OCI-LY3 (cell line): ENCODE results near the gene MOGAT2.

ENCODE experiments used
- H2AFZ ChIP-seq: fragments of 200-600, 300-600 bp; shearing (Covaris generic); 2 replicates; pipeline ENCODE4 v1.6.0; 2014; ENCODE audit warnings: antibody characterized with exemption, low read depth, low read length
- H3K27ac ChIP-seq: fragments of 200-600, 300-600 bp; sonication (generic); 2 replicates; pipeline ENCODE4 v1.5.1; 2014; ENCODE audit warnings: mild to moderate bottlenecking, low read length, moderate library complexity, mixed read lengths
- H3K27me3 ChIP-seq: fragments of 200-600, 300-600 bp; sonication (generic); 2 replicates; pipeline ENCODE4 v1.6.1; 2014; ENCODE audit warnings: low read depth, low read length, mixed read lengths
- H3K36me3 ChIP-seq: fragments of 200-600, 300-600 bp; sonication (generic); replicated peaks from 2 replicates; pipeline ENCODE3; 2014; ENCODE audit warnings: low read depth, low read length, mixed read lengths
- H3K4me1 ChIP-seq: fragments of 300-600, 200-600 bp; sonication (generic); 2 replicates; pipeline ENCODE4 v1.6.1; 2014; ENCODE audit warnings: low read length, mixed read lengths
- H3K4me2 ChIP-seq: fragments of 200-600, 300-600 bp; sonication (generic); 2 replicates; pipeline ENCODE4 v1.6.1; 2014; ENCODE audit warnings: low read length, mixed read lengths
- H3K4me3 ChIP-seq: fragments of 300-600, 200-600 bp; sonication (generic); 2 replicates; pipeline ENCODE4 v1.5.1; 2014; ENCODE audit warnings: antibody characterized with exemption, mild to moderate bottlenecking, low read length, moderate library complexity
- H3K79me2 ChIP-seq: fragments of 300-600, 200-600 bp; shearing (Covaris generic); 2 replicates; pipeline ENCODE4 v1.6.1; 2014; ENCODE audit warnings: mild to moderate bottlenecking, low read length, mixed read lengths
- H3K9ac ChIP-seq: fragments of 300-600, 200-600 bp; shearing (Covaris generic); 2 replicates; pipeline ENCODE4 v1.6.0; 2014; ENCODE audit warnings: mild to moderate bottlenecking, low read length, moderate library complexity
- H3K9me3 ChIP-seq: fragments of 200-600, 300-600 bp; shearing (Covaris generic); 2 replicates; pipeline ENCODE4 v1.6.1; 2014; ENCODE audit warnings: low read length, mixed read lengths; ENCODE audit not compliant: insufficient read depth
- H4K20me1 ChIP-seq: fragments of 200-600, 300-600 bp; sonication (generic); 2 replicates; pipeline ENCODE4 v1.6.1; 2016; ENCODE audit warnings: low read length, mixed read lengths; ENCODE audit not compliant: insufficient read depth
- EZH2phosphoT487 ChIP-seq: fragments of 200-600 bp; shearing (Covaris generic); IDR thresholded peaks from 2 replicates; pipeline ENCODE4 v1.6.1; 2018; ENCODE audit warnings: antibody characterized with exemption, mixed run types, low read depth
- TF ChIP-seq, protein P1 (sequence below): fragments of 200-600, 300-600 bp; sonication (generic); IDR thresholded peaks from 2 replicates; pipeline ENCODE4 v1.5.1; 2014; ENCODE audit warnings: antibody characterized with exemption, low read length, low read depth

Gene MOGAT2

GRCh38 chr11:75717608-75718418 is at the start of gene MOGAT2:
TSS of gene MOGAT2 (plus strand) at chr11:75717838. CDS start at chr11:75717889, 51 bp downstream.
- H2AFZ ChIP-seq = peak within 1 kb of the TSS; percentile 100
- H3K27ac ChIP-seq = no peak within 1 kb of the TSS
- TF ChIP-seq, protein P1, sequence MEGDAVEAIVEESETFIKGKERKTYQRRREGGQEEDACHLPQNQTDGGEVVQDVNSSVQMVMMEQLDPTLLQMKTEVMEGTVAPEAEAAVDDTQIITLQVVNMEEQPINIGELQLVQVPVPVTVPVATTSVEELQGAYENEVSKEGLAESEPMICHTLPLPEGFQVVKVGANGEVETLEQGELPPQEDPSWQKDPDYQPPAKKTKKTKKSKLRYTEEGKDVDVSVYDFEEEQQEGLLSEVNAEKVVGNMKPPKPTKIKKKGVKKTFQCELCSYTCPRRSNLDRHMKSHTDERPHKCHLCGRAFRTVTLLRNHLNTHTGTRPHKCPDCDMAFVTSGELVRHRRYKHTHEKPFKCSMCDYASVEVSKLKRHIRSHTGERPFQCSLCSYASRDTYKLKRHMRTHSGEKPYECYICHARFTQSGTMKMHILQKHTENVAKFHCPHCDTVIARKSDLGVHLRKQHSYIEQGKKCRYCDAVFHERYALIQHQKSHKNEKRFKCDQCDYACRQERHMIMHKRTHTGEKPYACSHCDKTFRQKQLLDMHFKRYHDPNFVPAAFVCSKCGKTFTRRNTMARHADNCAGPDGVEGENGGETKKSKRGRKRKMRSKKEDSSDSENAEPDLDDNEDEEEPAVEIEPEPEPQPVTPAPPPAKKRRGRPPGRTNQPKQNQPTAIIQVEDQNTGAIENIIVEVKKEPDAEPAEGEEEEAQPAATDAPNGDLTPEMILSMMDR = no peak
- no peak for TF ChIP-seq EZH2phosphoT487
- H3K4me2 ChIP-seq = peak within 1 kb of the TSS; percentile 58
- H3K9me3 ChIP-seq = no peaks in the 10 kb centered on the region
- no peaks in the 10 kb centered on the region for H3K27me3 ChIP-seq
- no peaks in the 10 kb centered on the region for H4K20me1 ChIP-seq
- peaks cover 14% of the 10 kb centered on the region for H3K4me1 ChIP-seq
- no peak within 1 kb of the TSS for H3K4me3 ChIP-seq
- H3K79me2 ChIP-seq = no peaks in the 10 kb centered on the region
- H3K9ac ChIP-seq = peak within 1 kb of the TSS; percentile 45; the same call in 1 of the 2 replicates
- H3K36me3 ChIP-seq = no peaks in the 10 kb centered on the region

DNA sequence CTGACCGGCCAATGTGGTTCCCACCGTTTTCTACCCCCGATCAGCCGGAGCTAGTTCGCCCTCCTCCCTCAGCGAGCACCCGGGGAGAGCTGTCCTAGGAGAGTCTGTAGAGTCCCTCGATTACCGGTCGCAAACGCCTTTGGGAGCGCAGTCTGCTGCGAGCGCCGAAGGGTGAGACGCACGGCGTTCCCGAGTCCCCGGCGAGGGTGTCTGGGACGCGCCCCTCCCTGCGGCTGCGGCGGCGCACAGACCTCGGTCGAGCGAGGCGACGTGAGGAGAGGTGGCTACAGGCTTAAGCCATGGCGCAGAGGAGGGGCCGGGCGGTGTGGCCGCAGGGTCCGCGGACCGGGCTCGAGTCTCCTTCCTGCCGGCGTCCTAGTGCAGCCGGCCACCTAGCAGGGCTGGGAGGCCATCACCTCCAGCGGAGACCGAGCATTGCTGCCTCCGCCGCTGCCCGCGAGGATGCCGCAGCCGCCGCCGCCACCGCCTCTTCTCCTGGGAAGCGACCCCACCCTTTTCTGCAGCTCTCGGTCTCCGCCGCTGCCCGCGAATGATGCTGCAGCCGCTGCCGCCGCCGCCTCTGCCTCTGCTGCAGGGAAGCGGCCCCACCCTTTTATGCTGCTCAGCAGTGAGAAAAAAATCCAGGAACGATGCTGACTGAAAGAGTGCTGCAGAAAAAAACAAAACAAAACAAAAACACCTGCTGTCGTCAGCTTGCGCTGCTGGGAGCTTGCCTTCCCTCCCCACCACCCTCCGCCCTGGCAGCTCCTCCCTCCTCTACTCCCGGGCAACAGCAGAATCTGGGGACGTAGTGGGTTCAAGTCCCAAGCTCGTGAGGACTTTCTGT is 49.0 kb upstream of the MOGAT2 start, which contains the start of gene MAP6:
Gene MAP6, minus strand, starts transcription at position 588 of the 847 bp plus-strand sequence. CDS start 669 bp downstream, outside the sequence.
- Histone ChIP-seq H3K9ac (no peak within 1 kb of the TSS), H3K4me3 (no peak within 1 kb of the TSS), H3K4me1 (peaks cover 2% of the 10 kb centered on the region)

DNA sequence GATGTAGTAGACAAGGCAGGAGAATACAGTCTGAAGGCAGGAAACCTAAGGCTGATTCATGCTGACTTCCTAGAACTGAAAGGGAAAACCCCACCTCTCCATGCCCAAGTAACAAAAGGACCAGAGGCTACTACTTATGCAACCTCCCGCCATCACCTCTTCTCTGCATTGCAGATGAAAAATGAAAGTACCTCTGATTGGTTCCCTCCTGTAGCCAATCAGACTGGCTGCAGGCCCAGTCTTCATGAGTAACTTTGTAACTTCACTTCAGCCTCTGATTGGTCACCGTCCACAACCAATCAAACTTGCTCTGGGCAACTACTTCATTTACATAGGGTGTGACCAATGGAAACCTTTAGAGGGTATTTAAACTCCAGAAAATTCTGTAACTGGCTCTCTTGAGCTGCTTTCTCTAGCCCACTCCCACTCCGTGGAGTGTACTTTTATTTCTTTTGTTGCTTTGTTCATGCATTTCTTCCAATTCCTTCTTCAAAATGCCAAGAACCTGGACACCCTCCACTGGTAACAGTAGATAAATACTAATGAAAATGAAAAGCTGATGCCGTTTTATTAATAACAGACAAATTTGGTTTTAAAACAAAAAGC is 43.6 kb upstream of the MOGAT2 start:
- no peak overlapping the region for H3K27ac ChIP-seq
- H3K9me3 ChIP-seq = no peaks in the 10 kb centered on the region
- H3K4me1 ChIP-seq = peaks cover 20% of the 10 kb centered on the region
- H3K4me3 ChIP-seq = no peak overlapping the region
- no peaks in the 10 kb centered on the region for H3K36me3 ChIP-seq
- no peak overlapping the region for H3K4me2 ChIP-seq
- TF ChIP-seq EZH2phosphoT487 = no peak
- TF ChIP-seq, protein P1 = no peak
- no peaks in the 10 kb centered on the region for H4K20me1 ChIP-seq
- H3K79me2 ChIP-seq = no peaks in the 10 kb centered on the region
- no peak overlapping the region for H2AFZ ChIP-seq
- no peaks in the 10 kb centered on the region for H3K27me3 ChIP-seq
- no peak overlapping the region for H3K9ac ChIP-seq

More for the DNA sequence above, 49.0 kb upstream of the MOGAT2 start, which contains the start of gene MAP6:
- Histone ChIP-seq H3K4me2 (no peak within 1 kb of the TSS), H3K27ac (no peak within 1 kb of the TSS), H4K20me1 (no peaks in the 10 kb centered on the region), H2AFZ (no peak within 1 kb of the TSS), H3K27me3 (no peaks in the 10 kb centered on the region), H3K36me3 (no peaks in the 10 kb centered on the region), H3K9me3 (no peaks in the 10 kb centered on the region), H3K79me2 (no peaks in the 10 kb centered on the region)
- no peak for TF ChIP-seq EZH2phosphoT487
- TF ChIP-seq, protein P1 = no peak
